Mononuclear cell (primary cell): ENCODE measurements around the gene GMPR. TPM values are rescaled to one million over a fixed set of nuclear protein-coding genes. Genes with fewer than 3 reads are reported as not detected.
"Not testable (repeated sequence)": the region's sequence is repeated elsewhere in the genome, so short reads cannot be mapped to it uniquely, and the experiment has no call there.

ENCODE experiments used
- H3K27me3 ChIP-seq: 2 replicates; pipeline ENCODE4 v1.6.0; 2011; ENCODE audit warnings: low read length, control low read depth; ENCODE audit not compliant: insufficient read depth
- H3K4me1 ChIP-seq: 2 replicates; pipeline ENCODE4 v1.5.1; 2011; ENCODE audit warnings: mild to moderate bottlenecking, low read length, control low read depth; ENCODE audit not compliant: insufficient read depth
- H3K4me3 ChIP-seq: 2 replicates; pipeline ENCODE4 v1.5.1; 2011; ENCODE audit warnings: mild to moderate bottlenecking, low read length, moderate library complexity
- H3K9me3 ChIP-seq: 2 replicates; pipeline ENCODE4 v1.5.1; 2011; ENCODE audit warnings: low read depth, mild to moderate bottlenecking, control low read depth, low read length
- total RNA-seq: library from RNA; depleted of rRNA; stranded (reverse); fragments of >200 nt; gene quantifications from one replicate; pipeline ENCODE4 v1.2.3, GENCODE V29; 2012

Gene GMPR
- total RNA-seq, 1 donor = 6.2 TPM

DNA sequence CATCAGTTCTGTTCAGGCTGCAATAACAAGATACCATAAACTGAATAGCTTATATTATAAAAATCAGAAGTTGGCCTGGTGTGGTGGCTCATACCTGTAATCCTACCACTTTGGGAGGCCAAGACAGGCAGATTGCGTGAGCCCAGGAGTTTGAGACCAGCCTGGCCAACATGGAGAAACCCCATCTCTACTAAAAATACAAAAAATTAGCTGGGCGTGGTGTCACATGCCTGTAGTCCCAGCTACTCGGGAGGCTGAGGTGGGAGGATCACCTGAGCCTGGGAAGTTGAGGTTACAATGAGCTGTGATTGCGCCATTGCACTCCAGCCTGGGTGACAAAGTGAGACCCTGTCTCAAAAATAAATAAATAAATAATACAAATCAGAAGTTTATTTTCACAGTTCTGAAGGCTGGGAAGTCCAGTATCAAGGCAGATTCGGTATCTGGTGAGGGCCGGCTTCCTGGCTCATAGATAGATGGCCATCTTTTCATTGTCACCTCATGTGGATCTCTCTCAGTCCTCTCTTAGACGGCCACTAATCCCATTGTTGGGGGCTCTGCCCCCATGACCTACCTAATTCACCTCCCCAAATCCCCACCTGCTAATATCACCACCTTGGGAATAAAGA is 31.2 kb downstream of the GMPR start:
- H3K4me1 ChIP-seq, H3K4me3 ChIP-seq, H3K27me3 ChIP-seq, H3K9me3 ChIP-seq: not testable (repeated sequence)

DNA sequence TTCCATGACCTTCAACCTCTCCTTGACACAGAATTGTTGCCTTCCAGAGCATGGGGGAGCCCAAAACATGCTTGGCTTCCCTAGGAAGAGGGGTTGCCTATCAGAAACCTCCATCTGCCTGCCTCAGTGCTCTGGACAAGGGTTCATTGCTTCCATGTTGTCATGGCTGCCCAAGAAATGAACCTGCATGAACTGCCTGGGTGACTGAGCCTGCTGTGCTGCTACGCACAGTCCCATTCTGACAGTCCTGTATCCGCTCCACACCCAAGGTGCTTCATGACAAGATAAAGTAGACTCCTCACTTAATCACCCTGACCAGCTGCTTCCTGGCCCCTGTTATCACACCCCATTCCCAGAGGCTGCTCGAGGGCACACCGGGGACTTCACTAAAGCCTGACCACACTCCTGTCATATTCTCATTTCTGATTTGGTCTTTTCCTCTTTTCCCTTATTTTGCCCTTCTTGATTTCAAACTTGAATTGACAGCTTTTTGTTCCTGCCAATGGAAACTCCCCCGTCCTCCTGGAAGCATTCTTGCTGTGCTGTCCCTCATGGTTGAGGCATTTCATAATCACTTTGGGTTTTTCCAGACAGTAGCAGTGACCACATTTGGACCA is 31.9 kb downstream of the GMPR start:
- Histone ChIP-seq H3K4me3 (no peak overlapping the region), H3K27me3 (no peaks in the 10 kb centered on the region), H3K9me3 (no peaks in the 10 kb centered on the region), H3K4me1 (no peaks in the 10 kb centered on the region)

DNA sequence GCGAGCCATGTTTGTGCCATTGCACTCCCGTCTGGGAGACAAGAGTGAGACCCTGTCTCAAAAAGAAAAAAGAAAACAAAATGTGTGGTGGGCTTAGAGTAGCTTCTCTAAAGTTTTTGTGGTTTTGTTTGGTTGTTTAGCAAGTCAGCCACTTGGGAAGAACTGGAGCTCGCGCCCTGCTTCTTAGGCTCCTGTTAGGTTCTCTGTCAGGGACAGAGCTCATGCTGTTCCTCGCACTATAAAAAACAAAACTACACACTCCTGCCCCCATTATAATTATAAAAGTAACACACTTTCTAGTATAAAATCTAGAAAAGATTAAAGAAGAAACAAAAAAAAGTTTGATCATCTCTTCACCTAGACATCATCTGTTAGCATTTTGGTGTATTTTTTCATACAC is 33.0 kb downstream of the GMPR start:
- Histone ChIP-seq H3K27me3 (no peaks in the 10 kb centered on the region), H3K4me3 (no peak overlapping the region), H3K9me3 (no peaks in the 10 kb centered on the region), H3K4me1 (no peaks in the 10 kb centered on the region)

DNA sequence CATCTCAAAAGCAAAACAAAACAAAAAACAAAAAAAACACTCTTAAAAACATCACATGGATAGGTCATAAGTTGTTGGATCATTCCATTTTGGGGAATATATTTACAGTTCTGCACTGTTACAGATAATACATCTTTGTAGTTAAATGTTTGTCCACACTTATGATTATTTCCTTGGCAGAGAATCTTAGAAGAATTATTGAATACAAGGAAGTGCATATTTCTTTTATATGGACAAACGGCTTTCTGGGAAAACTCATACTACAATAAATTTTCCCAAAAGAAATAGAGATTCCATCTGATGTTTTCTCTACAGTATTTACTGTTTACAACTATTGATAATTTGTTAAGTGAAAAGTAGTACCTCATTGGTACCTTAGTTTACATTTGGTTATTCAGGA is 33.8 kb downstream of the GMPR start:
- H3K4me3 ChIP-seq = no peak overlapping the region
- H3K27me3 ChIP-seq = no peaks in the 10 kb centered on the region
- H3K4me1 ChIP-seq = no peaks in the 10 kb centered on the region
- no peaks in the 10 kb centered on the region for H3K9me3 ChIP-seq

DNA sequence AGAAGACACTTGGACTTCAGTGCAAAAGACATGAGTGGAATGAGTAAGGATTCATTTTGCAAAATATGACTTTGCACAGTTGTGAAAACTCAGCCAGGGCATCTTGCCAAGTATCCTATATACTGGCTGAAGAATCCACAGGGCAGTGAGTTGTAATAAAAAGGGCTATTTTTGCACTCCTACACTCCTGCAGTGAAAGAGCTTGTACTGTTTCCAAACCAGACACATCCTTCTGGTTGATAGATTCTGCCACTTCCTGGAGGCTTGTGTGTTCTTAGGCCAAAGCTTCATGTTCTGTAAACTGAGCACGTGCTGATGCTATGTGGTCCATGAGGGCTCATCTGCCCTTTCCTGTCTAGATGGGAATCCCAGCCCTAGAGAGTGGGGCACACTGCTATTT is 34.9 kb downstream of the GMPR start:
- no peaks in the 10 kb centered on the region for H3K9me3 ChIP-seq
- no peak overlapping the region for H3K4me3 ChIP-seq
- no peaks in the 10 kb centered on the region for H3K4me1 ChIP-seq
- no peaks in the 10 kb centered on the region for H3K27me3 ChIP-seq

DNA sequence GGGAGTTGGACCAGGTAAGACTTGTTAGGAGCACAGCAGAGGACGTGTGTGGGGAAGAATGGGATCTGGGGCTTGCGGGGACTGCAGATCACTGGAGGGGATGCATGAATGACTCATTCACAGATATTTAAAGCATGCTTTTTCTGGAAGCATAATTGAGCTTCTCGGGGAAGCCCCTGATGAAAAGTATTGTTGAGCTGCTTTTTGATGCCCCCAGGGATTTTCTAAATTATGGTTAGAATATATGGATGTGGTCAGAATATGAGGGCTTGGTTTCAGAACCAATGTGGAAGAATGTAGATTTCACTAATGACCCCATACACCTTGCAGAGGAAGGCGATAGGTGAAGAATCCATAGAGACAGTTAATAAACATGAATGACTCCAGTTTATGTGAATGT is 36.1 kb downstream of the GMPR start:
- H3K27me3 ChIP-seq = no peaks in the 10 kb centered on the region
- no peaks in the 10 kb centered on the region for H3K9me3 ChIP-seq
- no peaks in the 10 kb centered on the region for H3K4me1 ChIP-seq
- H3K4me3 ChIP-seq = no peak overlapping the region

DNA sequence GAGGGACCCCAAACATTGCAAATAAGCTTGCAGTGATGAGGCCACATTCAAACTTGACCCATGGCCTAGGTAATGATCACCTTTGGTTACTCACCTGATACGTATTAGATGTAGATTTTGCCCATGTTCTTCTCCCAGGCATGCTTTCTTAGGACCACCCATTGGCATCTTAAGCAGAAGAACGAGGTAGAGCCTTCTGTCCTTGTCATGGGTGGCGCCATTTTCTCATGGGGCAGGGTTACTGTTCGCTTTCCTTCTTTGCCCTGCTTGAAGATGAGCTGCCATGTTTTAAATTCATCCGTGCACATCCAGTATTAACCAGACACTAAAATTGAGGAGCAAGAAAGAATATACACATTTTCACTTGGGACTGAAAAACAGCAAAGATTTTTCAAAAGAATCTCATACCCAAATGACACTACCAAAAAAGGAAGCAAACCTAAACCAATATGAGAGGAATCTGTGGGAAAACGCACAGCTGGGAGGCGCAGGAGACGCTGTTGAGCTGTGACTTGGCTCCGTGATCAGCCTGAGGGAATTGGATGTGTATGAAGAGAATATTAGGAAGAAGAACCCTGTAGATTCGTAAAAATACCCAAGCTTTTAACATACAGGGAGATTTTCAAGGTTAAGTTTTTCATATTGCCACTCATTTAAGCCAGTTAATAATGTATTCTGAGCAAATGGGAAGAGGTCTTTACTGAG is 36.6 kb downstream of the GMPR start:
- Histone ChIP-seq H3K4me3 (no peak overlapping the region), H3K4me1 (no peaks in the 10 kb centered on the region), H3K9me3 (no peaks in the 10 kb centered on the region), H3K27me3 (no peaks in the 10 kb centered on the region)

DNA sequence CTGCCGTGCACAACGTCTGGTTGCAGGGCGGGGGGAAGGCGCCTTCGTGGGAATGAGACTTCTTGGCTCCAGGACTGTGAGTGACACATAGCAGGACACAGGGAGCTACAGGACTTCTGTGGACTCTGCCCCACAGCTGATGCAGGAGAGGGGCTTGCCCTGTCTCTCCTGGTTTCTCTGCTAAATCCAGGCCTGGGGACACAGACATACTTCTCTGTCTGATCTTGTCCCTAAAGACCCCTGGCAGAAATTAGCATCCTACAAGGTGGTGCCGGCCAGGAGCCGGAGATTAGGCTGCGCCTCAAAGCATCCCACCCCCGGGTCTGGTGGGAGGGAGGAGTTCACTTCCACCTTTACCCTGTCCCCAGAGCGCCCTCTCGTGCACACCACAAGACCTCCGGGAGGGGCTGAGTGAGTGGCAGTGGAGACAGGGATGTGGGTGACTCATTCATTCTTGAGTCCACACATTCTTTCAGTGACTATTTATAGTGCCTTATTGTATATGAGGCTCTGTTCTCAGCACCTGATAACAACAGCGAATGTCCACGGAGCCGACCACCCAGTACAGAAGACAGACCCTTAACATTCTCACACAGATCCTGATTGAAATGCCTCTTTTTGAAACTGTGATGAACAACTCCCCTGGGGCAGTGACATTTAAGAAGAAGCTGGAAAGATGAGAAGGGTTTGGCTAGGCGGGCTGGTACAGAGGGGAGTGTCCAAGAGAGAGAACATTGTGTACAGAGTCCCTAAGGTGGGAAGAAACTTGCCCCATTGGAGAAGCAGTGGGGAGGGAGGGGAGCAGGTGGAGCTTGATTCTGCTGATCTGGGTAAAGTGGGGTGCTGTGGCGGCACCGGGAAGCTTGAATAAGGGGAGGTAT is 39.0 kb downstream of the GMPR start:
- no peaks in the 10 kb centered on the region for H3K27me3 ChIP-seq
- no peaks in the 10 kb centered on the region for H3K9me3 ChIP-seq
- H3K4me3 ChIP-seq = no peak overlapping the region
- no peaks in the 10 kb centered on the region for H3K4me1 ChIP-seq

DNA sequence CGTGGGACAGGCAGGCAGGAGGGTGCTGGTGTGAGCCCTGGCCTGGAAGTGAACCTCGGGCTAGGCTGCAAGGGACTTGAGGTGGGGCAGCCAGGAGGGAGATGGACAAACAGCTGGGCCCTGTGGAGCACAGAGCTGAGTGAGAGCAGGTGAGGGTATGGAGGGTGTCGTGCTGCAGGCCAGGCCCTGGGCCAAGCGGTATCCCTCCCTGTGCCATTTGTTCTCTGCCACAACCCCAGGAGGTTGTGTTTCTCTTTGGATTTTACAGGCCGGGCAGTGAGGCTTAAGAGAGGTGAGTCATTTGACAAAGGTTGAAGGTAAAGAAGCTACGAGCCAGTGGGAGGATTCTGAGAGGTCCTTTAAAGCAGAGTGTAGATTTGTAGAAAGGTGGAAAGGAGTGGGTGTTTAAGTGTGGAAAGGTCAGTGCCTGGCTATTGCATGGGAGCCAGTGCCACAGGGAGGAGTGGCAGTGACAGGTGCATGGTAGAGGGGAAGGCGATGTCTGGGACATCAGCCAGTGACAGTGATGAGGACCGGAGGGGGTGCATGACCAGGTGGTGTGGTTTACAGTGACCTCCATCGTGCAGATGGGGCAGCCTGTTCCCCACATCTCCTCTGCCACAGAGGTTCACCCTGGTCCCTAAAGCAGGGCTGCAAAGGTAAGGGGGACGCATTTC is 39.8 kb downstream of the GMPR start:
- no peaks in the 10 kb centered on the region for H3K4me1 ChIP-seq
- H3K27me3 ChIP-seq = no peaks in the 10 kb centered on the region

DNA sequence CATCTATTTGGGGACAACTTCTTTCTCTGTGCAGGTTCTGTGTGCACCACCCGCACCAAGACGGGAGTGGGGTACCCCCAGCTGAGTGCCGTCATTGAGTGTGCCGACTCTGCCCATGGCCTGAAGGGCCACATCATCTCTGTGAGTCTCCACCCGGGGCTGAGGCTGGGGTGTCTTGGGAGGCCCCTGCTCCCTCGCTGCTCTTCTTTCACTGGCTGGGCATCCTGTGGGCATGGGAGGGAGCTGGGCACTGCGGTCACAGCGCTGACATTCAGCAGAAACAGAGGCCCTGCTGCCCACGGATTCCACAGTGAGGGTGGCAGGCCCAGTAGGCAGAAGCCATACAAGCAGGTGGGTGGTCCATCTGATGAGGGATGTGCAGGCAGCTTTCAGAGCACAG is 40.4 kb downstream of the GMPR start:
- Histone ChIP-seq H3K27me3 (no peaks in the 10 kb centered on the region), H3K4me3 (no peak overlapping the region), H3K9me3 (no peaks in the 10 kb centered on the region), H3K4me1 (no peaks in the 10 kb centered on the region)

More for the DNA sequence above, 39.8 kb downstream of the GMPR start:
- Histone ChIP-seq H3K4me3 (no peak overlapping the region), H3K9me3 (no peaks in the 10 kb centered on the region)

DNA sequence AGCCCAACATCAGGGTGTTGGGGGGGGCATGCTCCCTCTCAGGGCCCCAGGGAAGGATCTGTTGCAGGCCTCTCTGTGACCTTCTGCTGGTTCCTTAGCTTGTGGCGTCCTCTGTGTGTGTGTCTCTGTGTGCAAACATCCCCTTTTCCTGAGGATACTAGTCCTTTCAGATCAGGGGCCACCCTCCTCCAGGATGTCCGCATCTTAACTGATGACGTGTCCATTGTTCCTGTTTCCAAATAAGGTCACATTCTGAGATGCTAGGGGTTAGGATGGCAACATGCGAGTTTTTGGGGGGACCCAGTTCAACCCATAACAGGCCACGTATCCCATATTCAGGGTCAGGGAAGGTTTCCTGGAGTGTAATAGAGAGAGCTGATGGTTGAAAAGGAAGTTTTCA is 40.9 kb downstream of the GMPR start:
- Histone ChIP-seq H3K4me1 (no peaks in the 10 kb centered on the region), H3K27me3 (no peaks in the 10 kb centered on the region)

DNA sequence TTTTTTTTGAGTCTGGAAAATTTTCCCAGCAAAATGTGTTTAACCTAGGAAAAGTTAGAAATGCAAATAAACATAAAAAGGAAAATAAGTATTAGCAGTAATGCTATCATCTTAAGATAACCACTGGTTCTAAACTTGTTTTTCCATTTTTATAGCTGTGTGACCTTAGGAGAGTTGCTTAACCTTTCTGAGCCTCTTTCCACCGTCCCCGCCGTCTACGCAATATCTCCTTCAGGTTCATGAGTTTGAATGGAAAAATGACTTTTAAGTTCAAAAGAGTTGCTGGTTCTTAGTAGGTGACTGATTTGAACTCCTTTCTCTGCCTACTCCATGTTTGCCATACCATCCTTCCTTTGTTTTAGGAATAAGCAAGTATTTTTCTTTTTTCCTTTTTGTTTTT is 44.0 kb downstream of the GMPR start:
- Histone ChIP-seq H3K27me3 (no peaks in the 10 kb centered on the region), H3K4me3 (no peak overlapping the region), H3K9me3 (no peaks in the 10 kb centered on the region), H3K4me1 (no peaks in the 10 kb centered on the region)

More for the DNA sequence above, 40.9 kb downstream of the GMPR start:
- Histone ChIP-seq H3K4me3 (no peak overlapping the region), H3K9me3 (no peaks in the 10 kb centered on the region)

DNA sequence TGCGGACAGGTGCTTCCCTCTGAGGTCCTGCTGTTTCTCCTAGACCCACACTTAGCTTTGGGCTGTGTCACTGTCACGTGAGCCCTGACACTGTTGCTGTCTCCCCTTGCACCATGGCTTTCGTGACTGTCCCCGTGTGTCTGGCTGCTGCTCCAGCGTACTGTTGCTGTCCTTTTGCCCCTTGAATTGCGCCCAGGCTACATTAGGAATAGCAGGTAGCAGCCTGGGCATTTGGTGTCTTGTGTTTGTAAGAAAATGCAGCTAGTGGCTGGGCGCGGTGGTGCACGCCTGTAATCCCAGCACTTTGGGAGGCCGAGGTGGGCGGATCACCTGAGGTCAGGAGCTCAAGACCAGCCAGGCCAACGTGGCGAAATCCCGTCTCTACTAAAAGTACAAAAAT is 46.1 kb downstream of the GMPR start:
- no peaks in the 10 kb centered on the region for H3K4me1 ChIP-seq
- H3K27me3 ChIP-seq = no peaks in the 10 kb centered on the region
- H3K4me3 ChIP-seq = no peak overlapping the region
- H3K9me3 ChIP-seq = no peaks in the 10 kb centered on the region

DNA sequence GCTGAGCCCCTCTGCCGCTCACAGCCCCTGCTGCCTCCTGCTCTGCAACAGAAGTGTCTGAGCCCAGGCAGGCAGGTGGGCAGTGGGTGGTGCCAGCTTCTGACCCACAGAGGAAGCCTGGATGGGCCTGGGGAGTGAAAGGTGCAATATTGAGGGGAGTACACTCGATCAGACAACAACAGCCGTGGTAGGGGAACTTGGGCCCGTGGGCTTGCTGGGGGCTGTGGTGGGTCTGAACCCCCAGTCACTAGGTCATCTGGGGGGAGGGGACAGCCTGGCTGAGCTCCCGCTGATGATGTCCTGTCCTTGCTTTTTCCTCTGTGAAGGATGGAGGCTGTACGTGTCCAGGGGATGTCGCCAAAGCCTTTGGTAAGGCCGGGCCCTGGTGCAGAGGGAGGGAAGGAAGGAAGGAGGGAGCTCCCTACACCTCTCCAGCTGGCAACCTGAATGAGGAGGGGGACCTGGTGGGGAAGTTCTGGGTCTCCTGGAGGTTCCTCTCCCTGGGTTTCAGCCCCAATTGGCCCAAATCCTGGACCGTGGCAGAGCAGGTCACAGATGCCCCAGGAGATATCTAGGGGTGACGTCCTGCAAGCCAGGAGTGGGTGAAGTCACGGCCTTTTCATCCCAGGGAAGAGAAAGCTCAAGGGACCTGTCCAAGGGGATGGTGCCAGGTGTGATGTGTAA is 47.2 kb downstream of the GMPR start:
- Histone ChIP-seq H3K4me1 (no peaks in the 10 kb centered on the region), H3K9me3 (no peaks in the 10 kb centered on the region), H3K4me3 (no peak overlapping the region), H3K27me3 (no peaks in the 10 kb centered on the region)
